Vagina (tissue), 2 donors: Measurements from ENCODE around the gene ASB13.

Experiments used
- POLR2A ChIP-seq, 2 donors: fragments of 450-650 bp; IDR thresholded peaks; one replicate each; pipeline ENCODE4 v1.6.1; 2017; ENCODE audit warnings: antibody characterized with exemption in 2 of 2, mild to moderate bottlenecking in 2 of 2, moderate library complexity in 2 of 2
- TF ChIP-seq, protein P1 (sequence below), 3 experiments: fragments of 450-650 bp in 2 of 3; fragments of 200-600 bp in 1 of 3; sonication (generic) in 1 of 3; IDR thresholded peaks; one replicate each; pipeline ENCODE4 v1.5.1; 2017 to 2019; ENCODE audit warnings: antibody characterized with exemption in 3 of 3, mild to moderate bottlenecking in 2 of 3, moderate library complexity in 2 of 3

DNA sequence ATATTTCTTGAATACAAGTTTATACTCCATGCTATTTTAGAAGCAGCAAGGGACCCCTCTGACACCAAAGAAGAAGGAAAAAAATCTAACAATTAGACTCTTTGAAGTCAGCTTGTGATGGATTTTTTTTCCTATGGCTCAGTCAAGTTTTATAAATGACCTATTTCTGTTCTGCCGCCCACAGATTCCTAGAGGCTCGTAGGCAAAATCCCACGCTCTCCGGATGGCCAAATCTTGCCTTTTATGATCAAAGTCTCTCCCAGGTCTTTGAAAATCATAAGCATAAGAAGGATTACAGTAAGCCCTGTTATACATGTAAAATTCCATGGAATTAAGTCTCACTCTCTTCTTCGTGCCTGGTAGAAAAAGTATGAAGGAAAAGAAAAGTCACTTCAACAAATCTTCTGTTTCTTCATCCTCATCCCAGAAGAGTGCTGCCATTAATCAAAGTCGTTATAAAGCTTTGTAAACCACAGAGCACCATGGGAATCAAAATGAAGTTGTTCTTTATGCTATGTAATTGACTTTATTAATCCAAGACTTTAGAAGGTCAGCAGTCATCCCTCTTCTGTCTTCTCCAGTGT is 33.1 kb downstream of the ASB13 start:
- TF ChIP-seq, protein P1, sequence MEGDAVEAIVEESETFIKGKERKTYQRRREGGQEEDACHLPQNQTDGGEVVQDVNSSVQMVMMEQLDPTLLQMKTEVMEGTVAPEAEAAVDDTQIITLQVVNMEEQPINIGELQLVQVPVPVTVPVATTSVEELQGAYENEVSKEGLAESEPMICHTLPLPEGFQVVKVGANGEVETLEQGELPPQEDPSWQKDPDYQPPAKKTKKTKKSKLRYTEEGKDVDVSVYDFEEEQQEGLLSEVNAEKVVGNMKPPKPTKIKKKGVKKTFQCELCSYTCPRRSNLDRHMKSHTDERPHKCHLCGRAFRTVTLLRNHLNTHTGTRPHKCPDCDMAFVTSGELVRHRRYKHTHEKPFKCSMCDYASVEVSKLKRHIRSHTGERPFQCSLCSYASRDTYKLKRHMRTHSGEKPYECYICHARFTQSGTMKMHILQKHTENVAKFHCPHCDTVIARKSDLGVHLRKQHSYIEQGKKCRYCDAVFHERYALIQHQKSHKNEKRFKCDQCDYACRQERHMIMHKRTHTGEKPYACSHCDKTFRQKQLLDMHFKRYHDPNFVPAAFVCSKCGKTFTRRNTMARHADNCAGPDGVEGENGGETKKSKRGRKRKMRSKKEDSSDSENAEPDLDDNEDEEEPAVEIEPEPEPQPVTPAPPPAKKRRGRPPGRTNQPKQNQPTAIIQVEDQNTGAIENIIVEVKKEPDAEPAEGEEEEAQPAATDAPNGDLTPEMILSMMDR (IDR thresholded peaks at IDR 0.05) = no peak
- TF ChIP-seq POLR2A (IDR thresholded peaks at IDR 0.05) = no peak
